NCI-H2196 treated with DMSO at 0.1 percent for 48 hours (cell line): Measurements from ENCODE around the gene PRR3.

Experiments used
- DNase-seq: peaks from one replicate; lab custom pipeline; 2025; ENCODE audit not compliant: unreplicated experiment; lab: John Stamatoyannopoulos, UW

Gene PRR3

DNA sequence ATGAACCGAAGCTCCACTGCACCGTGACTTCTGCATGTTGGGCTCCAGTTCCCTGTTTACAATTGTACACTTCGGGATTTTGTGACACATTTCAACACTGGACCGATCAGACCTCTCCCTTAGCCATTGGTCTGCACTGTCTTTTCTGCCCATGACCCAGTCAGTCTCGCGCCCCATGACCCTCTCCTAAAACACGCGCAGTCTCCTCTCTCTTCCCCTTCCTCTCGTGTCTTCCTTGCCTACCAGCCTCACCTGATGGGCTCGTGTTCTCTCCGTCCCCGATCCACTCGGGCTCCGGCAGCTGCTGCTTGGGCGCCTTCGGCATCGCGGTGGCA, 13.6 kb downstream of the PRR3 start:
- DNase-seq = no peak

DNA sequence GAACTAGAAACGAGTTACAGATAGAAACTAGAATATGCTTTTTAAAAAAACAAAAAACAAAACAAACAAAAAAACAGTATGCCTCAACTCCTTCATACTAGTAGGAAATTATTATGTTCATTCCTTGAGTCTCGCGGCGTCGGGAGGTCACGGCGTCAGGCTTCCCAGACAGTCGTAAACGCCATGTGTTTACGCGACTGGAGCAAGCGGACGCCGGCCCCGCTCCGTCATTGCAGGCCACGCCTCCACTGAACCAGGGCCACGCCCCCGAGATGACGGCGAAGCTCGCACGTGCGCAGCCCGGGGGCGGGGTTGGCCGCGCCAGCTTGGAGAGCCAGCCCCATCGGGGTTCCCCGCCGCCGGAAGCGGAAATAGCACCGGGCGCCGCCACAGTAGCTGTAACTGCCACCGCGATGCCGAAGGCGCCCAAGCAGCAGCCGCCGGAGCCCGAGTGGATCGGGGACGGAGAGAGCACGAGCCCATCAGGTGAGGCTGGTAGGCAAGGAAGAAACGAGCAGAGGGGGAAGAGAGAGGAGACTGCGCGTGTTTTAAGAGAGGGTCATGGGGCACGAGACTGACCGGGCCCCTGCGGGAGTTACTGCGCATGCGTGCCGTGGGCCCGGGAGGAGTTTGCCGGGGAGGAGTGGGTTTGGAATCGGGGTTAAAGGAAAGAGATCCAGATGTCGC, 14.1 kb downstream of the PRR3 start, which contains the start of gene ABCF1:
ABCF1 (plus strand) TSS at position 368 of the 687 bp plus-strand sequence; CDS start at position 414, 46 bp downstream.
- DNase-seq = peak; percentile 93

DNA sequence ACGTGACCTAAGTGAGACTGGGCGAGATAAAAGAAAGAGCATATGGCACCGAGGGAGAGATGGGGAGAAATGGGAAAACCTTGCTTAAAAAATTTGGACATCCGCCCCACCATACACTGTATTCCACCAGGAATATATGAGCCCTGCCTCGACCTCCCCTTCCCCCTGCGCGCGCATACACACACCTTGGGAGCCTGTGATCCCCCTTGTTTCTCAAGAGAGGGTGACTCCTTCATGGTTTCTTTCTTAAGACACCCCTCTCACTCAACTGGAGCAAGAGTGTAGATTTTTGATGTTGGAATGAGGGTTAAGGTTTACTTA, 14.6 kb downstream of the PRR3 start:
- no peak for DNase-seq

DNA sequence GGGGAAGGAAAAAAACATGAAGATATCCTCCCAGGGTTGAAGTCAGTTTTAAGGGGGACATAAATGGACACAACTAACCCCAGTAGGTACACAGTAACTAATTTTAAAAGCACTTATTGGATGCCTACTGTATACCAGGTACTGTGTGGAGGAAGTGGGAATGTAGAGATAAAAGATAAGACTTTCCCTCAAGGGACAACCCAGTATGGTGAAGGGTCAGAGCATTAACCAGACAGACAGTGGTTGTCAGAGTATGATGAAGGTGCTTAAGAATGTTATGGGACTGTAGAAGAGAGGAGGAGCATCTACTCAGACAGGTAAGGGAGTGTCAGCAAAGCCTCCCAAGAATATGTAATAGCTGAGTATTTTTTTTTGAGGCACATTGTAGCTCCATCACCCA, 15.1 kb downstream of the PRR3 start:
- no peak for DNase-seq

DNA sequence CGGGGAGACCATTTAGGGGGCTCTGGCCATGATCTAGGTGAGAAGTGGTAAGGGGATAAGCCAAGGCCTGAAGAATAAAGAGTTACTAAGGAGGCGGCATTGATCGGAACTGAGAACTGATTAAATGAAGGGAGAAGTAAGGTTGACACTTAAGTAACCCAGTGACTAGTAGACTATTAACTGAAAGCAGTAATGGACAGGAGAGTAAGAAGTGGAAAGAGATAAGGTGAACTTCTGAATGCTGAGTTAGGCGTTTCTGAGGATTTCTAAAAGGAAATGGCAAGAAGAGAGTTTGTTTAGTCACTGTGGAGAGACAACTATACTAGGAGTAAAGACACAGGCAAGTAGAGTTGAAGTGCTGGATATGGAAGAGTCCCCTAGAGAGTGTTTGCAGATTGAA, 16.0 kb downstream of the PRR3 start:
- no peak for DNase-seq

DNA sequence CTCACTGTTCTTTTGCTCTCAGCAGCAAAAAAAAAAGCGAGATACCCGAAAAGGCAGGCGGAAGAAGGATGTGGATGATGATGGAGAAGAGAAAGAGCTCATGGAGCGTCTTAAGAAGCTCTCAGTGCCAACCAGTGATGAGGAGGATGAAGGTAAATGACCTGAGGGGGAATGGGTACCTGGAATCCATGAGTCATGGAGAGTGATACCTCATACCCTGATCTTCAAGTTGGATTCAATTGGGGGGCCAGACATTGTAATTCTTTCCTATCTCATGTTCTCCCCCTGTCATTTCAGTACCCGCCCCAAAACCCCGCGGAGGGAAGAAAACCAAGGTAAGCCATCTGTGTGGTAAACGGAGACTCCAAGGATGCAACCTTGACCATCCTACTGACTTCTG, 21.0 kb downstream of the PRR3 start:
- no peak for DNase-seq

DNA sequence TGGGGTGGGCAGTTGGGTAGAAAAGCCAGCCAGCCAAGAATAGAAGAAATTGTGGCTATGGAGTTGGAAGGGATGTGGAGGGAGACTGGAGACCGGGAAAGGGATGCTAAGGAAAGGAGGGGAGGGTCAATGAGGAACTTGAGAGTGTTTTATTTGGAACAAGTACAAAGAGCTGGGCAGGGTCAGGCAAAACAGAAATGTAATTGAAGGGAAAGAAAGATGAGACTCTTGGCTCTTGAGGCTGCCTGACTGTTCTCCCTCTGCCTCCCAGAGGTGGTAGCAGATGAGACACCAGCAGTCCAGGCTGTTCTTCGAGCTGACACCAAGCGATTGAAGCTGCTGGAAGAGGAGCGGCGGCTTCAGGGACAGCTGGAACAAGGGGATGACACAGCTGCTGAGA, 26.8 kb downstream of the PRR3 start:
- no peak for DNase-seq

DNA sequence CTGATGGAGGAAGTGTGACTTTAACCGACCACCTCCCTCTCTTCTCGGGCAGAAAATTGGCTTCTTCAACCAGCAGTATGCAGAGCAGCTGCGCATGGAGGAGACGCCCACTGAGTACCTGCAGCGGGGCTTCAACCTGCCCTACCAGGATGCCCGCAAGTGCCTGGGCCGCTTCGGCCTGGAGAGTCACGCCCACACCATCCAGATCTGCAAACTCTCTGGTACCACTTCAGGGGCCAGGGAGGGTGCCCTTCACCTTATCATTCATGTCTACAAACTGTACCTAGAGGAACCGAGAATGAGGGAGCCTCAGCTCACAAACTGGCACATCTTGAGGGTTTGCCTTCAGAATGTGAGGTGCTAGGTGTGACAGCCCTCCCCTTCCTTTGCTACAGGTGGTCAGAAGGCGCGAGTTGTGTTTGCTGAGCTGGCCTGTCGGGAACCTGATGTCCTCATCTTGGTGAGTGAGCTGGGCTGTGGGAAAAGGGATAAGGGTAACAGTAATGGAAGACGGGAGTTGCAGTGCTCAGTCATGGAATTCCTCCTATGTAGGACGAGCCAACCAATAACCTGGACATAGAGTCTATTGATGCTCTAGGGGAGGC, 32.8 kb downstream of the PRR3 start:
- DNase-seq = no peak

DNA sequence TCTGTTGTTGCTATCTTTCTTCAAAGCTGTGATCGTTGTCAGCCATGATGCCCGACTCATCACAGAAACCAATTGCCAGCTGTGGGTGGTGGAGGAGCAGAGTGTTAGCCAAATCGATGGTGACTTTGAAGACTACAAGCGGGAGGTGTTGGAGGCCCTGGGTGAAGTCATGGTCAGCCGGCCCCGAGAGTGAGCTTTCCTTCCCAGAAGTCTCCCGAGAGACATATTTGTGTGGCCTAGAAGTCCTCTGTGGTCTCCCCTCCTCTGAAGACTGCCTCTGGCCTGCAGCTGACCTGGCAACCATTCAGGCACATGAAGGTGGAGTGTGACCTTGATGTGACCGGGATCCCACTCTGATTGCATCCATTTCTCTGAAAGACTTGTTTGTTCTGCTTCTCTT, 33.4 kb downstream of the PRR3 start:
- no peak for DNase-seq

DNA sequence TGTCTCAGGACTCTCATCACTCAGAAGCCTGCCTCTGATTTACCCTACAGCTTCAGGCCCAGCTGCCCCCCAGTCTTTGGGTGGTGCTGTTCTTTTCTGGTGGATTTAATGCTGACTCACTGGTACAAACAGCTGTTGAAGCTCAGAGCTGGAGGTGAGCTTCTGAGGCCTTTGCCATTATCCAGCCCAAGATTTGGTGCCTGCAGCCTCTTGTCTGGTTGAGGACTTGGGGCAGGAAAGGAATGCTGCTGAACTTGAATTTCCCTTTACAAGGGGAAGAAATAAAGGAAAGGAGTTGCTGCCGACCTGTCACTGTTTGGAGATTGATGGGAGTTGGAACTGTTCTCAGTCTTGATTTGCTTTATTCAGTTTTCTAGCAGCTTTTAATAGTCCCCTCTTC, 33.9 kb downstream of the PRR3 start:
- DNase-seq = no peak

DNA sequence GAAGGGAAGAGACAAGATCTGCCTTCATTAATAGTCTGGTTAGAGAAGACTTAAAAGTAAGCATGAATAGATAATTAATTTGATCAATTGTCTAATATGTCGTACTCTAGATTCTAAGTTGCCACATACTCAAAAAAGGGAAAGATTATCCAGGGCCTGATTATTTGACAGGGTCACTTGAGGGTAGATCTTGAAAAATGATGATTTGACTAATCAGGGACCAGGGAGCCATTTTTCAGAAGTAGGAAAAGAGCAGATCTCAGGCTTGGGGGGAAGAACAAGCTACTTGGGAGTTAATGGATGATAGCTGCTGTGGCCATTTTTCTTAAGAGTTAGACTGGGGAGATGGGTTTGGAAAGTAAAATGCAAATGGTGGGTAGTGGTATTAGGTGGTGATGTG, 35.2 kb downstream of the PRR3 start:
- no peak for DNase-seq

DNA sequence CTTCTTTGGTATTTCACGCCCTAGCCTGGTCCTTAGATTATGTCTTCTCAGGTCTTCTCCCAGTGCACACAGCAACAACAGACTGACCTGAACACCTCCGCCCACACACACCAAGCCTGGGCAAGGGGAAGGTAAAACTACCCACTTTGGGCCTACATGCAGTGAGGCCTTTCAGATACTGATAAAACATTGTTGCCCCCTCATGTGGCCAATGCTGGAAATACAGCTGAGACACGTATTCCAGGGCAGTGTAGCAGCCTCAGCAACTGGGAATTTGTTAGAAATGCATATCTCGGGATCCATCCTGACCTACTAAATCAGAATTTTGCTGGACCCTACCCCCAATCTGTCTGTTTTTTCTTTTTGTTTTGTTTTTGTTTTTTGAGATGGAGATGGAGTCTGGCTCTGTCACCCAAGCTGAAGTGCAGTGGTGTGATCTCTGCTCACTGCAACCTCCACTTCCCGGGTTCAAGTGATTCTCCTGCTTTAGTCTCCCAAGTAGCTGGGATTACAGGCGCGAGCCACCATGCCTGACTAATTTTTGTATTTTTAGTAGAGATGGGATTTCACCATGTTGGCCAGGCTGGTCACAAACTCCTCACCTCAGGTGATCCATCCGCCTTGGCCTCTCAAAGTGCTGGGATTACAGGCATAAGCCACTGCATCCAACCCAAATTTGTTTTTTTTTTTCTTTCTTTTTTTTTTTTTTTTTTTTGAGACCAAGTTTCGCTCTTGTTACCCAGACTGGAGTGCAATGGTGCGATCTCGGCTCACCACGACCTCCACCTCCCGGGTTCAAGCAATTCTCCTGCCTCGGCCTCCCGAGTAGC, 40.4 kb downstream of the PRR3 start:
- DNase-seq = peak; percentile 34

DNA sequence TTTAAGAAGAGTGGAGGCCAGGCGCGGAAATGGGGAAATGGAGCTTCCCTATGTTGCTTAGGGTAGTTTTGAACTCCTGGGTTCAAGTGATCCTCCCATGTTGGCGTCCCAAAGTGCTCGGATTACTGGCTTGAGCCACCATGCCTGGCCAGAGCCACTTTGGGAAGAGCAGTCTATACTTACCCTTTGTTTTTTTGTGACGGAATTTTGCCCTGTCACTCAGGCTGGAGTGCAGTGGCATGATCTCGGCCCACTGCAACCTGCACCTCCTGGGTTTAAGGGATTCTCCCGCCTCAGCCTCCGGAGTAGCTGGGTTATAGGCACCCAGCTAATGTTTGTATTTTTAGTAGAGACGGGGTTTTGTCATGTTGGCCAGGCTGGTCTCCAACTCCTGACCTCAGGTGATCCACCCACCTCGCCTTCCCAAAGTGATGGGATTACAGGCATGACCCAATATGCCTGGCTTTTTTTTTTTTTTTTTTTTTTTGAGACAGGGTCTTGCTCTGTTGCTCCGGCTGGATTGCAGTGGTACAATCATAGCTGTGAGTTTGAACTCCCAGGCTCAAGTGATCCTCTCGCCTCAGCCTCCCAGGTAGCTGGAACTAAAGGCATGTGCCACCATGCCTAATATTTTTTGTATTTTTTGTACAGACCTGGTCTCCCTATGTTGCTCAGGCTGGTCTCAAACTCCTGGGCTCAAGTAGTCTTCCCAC, 42.0 kb downstream of the PRR3 start:
- DNase-seq = no peak

DNA sequence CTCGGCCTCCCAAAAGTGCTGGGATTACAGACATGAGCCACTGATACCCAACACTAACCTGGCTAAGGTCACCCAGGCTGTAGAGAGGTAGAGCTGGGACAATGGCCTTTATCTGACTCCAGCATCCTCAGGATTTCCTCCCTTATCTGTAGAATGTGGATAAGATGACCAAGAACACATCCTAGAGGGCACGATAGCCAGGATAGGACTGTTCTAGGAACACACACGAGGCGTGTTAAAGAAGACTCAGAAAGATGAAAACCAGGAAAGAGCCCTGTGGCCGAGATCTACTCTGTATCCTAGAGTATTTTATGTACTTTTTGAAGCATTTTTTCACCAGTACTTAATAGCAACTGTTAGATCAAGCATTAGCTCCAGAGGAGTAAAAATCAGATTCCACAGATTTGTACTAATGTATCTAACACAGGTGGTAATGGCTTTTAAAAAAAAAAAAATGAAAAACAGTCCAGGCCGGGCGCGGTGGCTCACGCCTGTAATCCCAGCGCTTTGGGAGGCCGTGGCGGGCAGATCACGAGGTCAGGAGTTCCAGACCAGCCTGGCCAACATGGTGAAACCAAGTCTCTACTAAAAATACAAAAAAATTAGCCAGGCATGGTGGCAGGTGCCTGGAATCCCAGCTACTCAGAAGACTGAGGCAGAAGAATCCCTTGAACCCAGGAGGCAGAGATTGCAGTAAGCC, 42.7 kb downstream of the PRR3 start:
- no peak for DNase-seq

DNA sequence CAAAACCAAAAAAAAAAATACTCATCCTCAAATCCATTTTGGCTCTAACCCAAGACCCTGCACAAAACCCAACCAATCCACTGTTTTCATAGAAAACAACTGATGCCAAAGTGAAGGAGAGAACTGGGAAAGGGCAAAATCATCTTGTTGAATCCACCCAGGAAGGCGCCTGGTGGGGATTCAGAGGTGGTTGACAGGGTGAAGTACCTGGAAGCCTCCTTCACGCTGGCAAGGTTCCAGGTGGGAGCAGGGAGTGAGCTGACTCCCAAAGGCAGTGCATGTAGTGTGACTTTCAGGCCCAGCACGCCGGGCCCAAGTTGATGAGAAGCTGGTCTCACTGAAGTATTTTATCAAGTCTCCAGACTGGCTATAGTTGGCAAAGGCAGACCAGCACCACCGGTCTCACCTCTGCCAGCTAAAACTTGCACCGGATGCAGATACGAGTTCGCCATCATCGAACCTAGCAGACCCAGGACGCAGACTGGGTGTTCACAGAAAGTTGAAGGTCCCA, 43.4 kb downstream of the PRR3 start:
- DNase-seq = no peak

DNA sequence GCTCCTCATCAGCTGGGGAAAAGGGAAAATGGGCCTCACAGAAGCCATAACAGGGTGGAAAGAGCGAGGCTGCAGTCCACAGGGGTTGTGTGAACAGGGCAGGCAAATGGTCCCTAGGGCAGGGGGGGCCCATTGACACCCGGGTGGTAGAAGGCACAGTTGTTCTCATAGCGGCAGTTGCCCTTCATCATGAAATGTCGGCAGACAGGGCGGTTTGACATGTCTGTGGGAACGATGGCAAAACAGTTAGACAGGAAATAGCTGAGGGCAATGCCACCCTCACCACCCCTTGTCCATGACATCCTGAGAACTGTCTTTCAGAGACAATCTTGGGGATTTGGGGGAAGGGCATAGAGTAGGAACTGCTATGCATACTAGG, 44.3 kb downstream of the PRR3 start:
- DNase-seq = no peak

DNA sequence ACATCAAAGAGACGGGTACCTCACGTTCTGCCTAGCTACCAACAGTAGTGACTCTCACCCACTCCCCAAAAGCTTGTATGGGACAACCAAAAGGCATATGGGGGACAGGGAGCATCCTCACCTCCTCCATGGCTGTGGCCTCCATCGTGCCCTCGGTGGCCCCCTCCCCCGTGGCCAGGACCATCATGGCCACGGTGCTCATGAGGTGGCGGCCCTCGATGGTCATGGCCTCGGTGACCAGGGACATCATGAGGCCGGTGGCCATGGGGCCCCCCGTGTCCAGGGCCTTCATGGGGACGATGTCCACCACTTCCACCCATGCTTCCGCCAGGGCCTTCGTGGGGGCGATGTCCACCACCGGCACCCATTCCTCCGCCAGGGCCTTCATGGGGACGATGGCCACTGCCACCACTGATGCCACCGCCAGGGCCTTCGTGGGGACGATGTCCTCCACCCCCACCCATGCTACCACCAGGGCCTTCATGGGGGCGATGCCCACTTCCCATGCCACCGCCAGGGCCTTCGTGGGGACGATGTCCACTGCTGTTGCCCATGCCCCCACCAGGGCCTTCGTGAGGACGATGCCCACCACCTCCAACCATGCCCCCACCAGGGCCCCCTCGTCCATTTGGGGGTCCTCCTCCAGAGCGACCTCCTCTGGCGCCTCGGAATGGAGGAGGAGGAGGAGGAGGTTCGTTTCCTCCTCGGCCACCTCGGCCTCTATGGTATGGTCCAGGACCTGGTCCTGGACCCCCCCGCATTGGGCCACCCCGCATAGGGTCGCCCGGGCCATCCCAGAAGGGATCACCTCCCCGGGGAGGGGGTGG, 44.9 kb downstream of the PRR3 start:
- no peak for DNase-seq

DNA sequence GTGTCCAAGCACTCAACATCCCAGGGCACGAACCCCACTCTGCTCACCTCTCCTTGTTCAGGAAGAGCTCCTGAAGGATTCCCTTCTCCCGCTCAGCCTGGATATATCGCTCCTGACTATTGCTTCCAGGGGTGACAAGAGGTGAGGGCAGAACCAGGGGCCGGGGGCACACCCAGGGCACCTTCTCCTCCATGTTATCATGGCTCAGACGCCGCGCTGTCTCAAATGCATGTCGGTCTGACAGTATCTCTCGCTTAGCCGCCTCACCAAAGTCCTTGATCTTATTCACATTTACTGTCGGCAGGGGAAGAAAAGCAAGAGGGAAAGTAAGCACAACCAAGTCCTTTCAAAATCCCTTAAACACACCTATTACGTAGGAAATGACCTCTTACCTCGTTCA, 46.9 kb downstream of the PRR3 start:
- DNase-seq = no peak

DNA sequence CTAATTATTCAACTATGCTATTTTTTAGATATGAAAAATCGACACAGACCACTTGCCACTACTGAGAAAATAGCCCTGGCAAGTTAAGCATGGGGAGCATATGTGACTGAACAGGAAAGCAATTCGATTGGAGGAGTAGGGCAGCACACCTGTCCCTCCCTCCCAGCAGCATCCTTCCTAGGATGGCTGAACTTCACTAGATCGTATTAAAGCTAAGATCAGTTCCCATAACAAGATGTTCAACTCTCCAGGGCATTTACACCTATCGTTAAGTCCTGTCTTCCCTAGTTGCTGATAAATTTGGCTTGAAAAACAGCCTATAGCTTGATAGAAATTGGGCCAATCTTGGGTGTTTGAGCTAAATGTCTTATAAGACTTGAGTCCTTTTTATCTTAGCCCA, 53.0 kb downstream of the PRR3 start:
- no peak for DNase-seq

DNA sequence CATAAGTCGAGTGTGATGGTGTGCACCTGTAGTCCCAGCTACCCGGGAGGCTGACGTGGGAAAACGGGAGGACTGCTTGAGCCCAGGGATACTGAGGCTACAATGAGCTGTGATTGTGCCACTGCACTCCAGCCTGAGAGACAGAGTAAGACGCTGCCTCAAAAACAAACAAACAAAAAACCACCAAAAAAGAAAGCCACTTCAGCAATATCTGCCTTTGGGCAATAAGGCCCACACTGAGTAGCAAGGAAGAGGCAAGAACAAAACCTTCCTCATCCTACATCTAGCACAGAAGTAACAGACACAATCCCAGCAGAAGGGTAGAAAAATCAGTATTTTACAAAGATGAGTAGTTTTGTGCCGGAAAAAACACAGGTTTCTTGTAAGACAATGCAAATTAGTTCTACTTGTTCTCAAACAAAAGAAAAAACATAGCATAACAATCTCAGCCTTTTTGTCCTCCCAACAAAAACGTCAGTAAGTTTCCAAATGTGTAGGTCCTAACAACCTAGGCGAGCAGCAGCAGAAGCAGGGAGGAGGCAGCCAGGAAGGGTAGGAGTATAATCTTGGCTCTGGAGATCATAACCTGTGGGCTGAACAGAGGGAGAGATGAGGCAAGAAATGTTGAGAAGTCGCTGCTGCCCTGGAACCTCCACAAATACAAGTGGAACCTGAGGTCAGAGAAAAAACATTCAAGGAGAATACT, 54.2 kb downstream of the PRR3 start:
- DNase-seq = no peak
